GM18502 (cell line): ENCODE results near the gene C2CD3.

Experiments
- ATAC-seq: cut with Tn5 transposase; IDR thresholded peaks from one replicate; pipeline ENCODE4 v1.9.1; 2021; ENCODE audit warnings: mild to moderate bottlenecking; ENCODE audit not compliant: unreplicated experiment, poor library complexity

C2CD3 gene, protein sequence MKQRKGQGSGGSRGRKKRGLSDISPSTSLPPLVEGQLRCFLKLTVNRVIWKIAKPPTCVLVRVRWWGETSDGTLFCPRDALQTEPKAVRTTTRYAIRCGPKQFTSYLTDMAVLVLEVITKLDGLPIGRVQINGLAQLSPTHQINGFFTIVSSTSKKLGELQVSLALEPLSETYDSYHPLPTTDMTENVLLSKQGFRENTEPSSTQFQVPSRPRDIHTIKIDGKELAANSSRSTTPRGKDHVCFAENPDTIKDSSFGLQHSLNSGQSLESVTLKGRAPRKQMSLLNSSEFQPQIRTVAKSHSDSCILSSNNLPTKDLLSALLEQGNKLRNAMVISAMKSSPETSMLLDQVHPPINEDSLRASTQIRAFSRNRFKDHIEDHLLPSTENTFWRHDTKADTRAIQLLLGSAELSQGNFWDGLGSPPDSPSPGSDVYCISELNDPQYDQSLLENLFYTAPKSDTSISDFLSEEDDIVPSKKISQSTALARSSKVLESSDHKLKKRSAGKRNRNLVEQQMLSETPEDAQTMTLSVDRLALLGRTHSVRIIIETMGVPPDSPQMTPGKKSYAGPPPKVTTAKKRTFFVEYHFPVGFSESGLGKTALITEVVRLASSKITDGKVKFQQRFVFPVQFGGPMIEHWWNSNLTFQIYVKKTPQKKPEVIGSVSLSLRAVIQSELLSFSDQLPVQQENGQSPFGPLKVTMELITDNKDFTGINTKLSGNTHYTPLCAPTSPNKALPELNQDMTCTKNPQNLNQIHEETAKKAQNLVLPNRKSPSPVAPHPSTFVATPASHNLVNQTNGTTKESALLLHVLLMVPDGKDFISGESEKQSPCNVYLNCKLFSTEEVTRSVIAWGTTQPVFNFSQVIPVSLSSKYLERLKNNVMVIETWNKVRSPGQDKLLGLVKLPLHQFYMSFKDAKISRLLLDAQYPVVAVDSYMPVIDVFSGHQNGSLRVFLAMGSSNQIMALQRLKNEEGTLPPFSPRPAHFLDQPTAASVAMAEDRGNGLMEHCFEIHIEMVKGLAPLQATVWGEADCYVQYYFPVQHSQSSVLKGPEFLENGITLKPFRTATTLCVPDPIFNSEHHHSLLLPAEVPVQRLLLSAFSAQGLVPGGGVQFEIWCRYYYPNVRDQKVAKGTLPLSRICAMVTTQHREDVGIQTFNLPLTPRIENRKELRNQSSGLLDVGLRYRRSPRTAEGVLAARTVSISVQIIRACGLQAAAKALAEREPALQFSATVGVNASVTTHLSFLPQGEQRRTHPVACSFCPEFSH (N-terminal part only)

DNA sequence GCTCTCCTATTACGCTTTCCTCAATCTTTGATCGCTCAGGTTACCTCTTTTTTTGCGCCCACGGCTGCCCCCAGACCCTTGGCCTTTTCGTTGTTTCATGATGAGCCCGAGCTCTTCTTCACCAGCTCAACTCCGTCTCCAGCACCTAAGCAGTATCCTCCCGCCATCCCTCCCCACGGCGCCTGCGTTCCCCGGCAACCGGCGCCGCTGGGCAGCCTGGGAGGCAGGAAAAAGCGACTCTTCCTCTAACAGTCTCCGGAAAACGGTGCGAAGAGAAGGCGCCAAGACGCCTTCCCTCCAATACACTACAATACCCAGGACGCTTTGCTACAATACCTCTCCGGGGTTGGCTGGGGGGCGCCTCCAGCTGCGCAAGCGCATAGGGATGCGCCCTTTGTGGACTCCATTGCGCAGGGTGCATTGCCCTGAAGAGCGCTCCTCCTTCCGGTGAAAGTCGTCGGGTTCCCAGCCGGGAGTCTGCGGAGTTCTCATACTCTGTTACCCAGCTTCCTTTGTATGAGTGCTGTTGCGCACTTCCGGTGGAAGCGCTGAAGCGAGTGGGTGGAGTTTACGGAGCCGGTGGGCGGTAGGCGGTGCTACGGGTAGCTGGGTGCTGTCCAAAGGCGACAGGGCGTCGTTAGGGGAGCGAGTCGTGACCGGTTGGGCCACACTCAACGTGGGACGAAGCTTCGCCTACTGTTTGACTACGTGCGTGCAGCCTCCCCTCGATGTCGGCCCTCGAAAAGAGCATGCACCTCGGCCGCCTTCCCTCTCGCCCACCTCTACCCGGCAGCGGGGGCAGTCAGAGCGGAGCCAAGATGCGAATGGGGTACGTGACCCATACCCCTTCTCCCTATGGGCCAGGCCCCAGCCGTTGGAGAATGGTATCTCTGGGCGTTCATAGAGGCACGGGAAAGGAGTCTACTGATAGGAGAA lies at the start of gene C2CD3, which contains the start of gene PPME1:
C2CD3 (minus strand) TSS at position 309 of the 936 bp plus-strand sequence; CDS start at position 99, 210 bp downstream.
PPME1 (plus strand) TSS at position 596 of the 936 bp plus-strand sequence; CDS start at position 729, 133 bp downstream.
- ATAC-seq: peak; percentile 95

DNA sequence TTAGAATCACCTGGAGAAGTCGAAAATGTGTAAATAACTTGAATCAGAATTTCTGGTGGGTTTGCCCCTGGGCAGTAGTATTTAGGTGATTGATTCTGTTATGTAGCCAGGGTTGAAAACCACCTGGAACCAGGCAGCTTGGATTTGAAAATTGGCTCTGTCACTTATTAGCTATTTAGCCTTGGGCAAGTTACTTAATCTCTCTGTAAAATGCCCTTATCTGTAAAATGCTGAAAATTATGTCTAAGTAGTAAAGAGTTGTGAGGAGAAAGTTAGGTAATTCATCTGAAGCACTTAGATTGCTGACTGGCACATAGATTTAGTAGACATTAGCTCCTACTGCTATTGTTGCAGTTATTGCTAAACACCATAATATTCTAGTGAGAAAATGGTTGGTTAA lies 49.6 kb upstream of the C2CD3 start:
- ATAC-seq: no peak

DNA sequence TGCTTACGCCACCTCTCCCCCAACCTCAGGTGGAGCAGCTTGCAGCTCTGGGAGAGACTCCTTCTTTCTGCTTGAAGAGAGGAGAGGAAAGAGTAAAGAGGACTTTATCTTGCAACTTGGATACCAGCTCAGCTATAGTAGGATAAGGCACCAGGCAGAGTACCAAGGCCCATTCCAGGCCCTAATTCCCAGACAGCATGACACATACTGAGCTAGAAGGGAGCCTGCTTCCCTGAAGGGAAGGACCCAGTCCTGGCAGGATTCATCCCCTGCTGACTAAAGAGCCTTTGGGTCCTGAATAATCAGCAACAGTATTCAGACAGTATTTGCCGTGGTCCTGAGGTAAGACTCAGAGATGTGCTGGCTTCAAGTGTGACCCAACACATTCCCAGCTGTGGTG lies 41.7 kb upstream of the C2CD3 start:
- no peak for ATAC-seq

DNA sequence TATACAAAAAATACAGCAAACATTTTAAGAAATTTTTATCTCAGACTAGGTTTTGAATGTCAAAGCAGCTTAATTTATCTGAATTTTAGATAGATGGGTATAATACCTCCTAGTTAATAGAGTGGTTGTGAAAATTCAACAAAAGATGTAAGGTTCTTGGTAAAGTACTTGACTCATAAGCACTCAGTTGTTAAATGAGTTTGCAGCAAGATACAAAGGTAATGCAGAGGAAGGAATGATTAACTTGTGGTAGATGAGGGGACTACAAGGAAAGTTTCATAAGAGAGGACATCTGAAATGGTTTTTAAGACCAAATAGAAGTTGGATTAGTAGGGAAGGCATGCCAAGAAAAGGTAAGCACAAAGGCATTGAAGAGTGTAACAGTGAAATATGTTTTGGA lies 37.7 kb upstream of the C2CD3 start:
- no peak for ATAC-seq

DNA sequence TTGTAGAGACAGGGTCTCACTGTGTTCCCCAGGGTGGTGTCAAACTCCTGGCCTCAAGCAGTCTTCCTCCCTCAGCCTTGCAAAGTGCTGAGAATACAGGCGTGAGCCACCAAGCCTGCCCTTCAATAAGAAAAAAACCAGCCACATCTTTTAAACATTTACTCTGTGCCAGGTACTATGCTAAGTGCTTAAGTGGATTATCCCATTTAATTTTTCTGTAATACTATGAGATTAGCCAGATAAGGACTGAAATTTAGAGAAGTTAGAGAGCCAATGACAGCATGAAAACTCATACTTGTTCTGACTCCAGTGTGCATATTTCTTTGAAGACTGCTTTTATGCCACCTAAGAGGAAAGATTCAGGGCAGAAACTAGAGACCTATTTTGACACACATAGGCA lies 35.9 kb upstream of the C2CD3 start:
- ATAC-seq: no peak

DNA sequence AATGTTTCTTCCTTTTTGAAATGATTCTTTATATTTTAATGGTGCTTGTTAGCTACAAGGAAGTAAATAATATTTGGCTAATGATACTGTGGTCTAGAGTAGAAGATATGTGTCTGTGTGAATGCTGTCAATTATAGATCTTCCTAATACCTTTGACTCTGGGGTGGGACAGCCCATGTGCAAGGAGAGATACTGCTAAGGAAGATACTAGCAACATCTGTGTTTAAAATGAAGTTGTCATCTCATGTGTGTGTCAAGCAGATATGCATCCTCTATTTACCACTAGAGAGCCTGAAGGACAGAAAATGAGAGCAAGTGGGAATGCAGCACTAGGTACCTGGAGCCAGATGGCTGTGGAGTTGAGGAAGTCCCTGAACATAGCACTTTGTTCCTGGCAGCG lies 34.4 kb upstream of the C2CD3 start:
- ATAC-seq: no peak

DNA sequence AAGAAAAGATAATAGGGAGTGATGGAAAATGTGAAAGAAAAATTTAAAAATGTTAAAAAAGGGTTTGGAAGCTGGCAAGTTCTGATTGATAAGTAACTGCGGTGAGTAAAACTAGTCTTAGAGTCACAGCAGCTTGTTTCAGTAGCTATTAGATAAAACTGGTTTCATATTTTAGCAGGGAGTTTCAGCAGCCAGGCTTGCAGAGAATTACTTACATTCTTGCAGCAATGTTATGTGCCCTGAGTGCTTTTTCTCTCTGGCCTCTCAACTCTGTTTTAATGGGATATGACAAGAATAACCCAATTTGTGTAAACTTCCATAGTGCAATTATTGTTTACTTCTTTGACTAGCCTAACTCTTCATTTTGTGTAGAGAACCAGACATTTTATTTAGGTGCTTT lies 33.9 kb upstream of the C2CD3 start:
- ATAC-seq: no peak

DNA sequence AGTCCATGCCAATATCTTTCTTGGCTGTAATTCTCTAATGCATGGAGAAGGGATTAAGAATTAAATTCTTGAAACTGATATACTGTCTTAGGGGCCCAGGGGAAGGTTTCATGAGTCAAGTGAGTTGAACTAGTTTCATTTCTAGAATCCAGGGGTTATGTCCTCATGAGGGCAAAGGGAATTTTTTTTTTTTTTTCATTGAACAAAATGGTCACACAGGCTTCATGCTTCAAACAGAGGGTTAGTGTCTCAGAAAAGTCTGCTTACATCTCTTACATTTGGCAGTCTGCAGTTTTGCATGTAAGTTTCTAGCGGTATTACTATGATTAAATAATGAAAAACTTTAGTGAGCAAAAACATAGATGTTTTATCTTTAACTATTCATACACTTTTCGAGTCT lies 33.2 kb upstream of the C2CD3 start:
- no peak for ATAC-seq

DNA sequence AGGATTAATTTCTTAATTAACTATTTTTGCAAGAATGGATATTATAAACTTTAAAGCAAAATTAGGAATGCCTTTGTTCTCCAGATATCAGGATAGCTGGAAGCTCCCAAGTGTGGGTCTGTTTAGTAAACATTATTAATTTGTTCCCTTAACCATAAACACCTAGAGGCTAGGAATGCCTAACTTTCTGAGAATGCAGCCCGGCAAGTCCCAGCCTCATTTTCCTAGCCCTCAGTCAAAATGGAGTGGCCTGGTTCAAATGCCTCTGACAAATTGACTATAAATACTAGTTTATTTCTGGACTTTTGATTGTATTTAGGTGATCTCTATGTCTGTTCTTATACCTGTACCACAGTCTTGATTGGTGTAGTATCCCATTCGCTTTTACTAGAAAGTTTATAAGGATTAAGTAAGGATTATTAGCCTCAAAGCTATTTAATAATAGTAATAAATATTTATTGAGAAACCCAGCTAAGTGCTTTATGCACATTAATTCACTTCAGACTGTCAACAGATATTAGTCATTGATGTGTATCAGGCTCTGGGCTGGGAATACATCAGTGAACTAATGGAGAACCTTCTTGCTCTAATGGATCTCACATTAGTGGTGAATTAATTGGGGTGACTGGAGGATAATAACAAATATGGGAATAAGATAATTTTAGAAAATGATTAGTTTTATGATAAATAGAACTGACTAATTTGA lies 26.1 kb upstream of the C2CD3 start:
- ATAC-seq: no peak

DNA sequence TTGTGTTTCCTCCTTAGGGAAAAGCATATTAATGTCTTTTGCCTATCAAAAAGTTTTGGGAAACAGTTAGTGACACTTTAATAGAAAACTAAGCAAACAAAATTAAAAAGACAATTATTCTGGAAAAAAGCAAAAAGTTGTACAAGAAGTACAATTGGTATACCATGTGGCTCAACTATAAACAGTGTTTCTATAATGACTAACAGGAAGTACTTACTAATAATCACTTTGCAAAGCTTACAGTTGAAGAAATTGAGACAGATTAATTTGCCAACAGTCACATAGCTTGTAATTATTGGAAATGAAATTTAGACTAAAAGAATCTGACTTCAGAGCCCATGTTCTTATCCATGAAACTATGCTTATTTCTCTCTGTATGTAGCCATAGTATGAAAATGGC lies 25.0 kb upstream of the C2CD3 start:
- no peak for ATAC-seq

DNA sequence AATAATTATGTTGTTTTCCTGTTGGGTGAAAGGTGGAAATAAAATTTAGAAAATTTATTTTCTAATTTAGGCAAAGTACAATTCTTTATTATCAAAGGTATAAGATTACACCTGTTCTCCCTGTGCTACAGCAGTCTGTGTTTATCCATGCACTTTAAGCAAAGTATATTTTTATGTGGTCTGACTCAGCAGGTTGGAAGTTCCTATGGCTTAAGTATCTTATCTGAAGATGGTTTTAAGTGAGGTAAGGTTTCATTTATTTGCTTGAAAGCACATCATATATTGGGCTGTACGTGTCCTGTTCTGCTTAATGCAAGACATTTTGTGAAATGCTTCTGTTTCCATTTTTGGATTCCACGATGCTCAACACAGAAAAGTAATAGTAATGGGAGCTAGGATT lies 14.9 kb upstream of the C2CD3 start:
- no peak for ATAC-seq

DNA sequence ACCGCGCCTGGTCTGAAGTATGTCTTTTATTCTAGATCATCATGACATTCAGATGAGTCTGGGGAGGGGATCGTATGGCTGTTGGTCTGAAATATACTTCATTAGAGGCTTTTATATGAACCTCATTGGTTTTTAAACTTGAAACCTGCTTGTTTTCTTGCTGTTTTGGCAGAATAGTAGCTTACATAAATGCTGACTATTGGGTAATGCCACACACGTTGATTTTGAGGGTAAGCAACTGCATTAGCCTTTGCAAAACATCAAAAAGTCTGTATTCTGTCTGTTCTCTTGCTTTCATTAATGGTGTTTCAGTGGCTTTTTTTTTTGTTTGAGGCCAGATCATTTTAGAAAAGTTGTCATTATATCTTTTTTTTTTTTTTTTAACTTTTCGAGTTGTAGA lies 14.5 kb upstream of the C2CD3 start:
- ATAC-seq: no peak

DNA sequence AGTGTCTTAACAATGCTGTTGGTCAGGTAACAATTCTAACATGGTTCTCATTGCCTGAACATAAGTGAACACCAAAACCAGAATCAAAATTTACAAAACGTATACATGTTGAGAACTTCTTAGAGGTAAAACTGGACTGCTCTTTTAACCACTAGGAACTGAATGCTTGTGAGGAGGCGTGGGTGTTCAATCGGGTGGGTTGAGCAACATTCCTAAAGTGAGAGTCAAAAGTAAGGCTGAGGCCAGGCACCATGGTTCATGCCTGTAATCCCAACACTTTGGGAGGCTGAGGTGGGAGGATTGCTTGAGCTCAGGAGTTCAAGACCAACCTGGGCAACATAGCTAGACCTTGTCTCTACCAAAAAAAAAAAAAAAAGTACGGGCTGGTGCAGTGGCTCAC lies 11.8 kb upstream of the C2CD3 start:
- no peak for ATAC-seq

DNA sequence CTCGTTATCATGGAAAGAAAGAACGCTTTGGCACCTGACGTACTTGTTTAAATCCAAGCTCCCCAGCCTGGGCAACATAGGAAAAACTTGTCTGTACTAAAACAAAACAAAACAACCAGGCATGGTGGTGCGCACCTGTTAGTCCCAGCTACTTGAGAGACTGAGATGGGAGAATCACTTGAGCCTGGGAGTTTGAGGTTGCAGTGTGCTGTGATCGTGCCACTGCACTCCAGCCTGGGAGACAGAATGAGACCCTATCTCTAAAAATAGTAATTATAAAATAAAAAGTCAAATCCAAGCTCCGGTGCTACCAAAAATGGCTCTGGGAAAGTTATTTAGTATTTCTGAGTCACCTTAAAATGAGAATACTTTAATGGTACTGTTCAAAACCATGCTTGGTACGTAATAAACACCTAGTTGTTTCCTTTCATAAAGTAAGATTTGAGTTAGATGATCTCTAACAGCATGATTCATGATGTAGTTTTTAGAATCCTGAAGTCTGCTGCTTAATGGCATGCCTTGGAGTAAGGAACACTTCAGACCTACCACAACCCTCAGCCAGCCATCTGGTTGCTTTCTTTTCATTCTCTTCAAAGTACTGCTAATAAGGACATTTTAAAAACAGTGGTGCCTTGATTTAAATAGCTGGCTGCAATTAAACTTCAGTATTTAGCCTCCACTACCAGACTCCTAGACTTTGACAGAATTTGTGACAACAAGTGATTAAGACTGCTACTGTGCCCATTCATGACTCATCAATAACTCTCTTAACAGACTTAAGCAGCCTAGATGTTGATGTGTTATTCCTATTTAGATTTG lies 8.6 kb upstream of the C2CD3 start:
- ATAC-seq: no peak

DNA sequence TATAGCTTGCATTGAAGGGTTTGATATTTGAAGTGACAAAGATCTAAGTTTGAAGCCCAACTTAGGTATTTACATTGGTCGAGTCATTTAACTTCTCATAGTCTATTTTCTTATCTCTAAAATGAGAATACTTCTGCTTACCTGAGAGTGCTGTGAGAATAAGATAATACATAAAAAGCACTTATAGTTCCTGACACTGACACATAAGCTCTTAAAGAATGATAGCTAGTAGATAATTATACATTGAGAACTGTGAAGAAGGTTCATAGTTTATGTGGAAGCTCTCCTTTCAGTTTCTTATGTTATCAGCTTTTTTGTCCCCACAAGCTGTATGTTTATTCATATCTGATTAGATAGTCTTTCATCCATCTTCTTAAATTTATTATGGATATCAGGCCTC lies 5.1 kb upstream of the C2CD3 start:
- ATAC-seq: no peak

DNA sequence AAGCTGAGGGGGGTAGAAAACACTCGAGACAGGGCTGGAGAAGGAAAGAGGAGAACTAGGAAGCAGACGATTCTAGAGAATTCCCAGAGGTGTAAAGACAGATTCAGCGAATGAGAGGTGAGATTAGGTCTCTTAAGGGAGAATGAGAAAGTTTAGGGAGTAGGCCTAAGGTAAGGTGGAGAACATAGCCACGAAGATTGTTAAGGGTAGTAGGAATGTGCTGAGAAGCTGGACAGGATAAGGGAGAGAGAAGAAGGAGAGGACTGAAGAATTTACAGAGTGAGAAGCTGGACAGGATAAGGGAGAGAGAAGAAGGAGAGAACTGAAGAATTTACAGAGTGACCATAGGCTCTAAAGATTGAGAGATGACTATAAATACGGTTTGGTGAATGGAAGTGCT lies 1.2 kb upstream of the C2CD3 start:
- no peak for ATAC-seq

DNA sequence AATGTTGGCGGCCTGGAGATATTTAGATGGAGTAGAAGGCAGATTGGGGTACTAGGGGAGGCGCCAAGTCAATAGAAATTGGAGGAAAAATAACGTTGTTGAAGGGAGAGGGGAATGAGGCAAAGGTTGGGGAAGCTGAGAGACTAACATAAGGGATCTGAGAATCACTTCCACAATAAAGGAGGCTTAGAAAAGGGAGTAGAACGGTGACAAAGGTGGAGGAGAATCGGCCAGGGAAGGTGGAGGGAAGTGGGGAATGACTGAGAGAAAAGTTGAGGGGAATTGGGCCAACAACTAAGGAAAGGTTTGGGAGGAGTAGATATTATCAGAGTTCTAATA lies 797 bp upstream of the C2CD3 start:
- no peak for ATAC-seq

DNA sequence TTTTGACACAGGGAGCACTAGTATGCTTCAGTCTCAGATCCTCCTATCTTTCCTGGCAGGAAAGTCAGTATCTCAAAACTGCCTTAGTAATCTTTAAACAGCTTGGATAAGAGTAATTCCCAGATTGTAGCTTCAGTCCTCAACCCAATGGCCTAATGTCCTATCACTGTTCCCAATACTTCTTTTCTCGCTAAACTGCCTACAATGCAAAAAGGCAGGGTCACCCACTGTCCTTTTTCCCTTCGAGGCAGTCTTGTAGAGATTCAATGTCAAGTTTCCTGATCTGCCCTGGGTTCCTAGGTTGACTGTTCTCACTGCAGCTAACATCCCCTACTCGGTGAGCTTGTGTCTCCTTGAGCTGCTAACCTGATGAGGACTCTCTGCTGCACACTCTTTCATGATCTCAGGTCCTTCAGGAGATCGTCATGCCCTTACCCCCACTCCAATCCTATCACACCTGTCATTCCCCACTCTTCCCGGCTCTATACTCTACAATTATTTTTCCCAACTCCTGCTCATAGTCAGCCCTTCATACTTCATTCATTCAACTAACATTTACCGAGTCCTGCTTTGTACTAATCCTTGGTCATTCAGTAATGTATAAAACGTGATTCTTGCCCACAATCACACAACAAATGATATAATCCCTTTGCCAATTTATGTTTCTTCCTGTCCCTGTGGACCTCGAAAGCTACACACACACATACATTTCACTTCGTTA lies 904 bp downstream of the C2CD3 start:
- no peak for ATAC-seq
